B cell (primary cell): ENCODE measurements around the gene SUSD2. TPM values are rescaled to one million over a fixed set of nuclear protein-coding genes. Genes with fewer than 3 reads are reported as not detected.

Experiments
- ATAC-seq: fragments of 200-7000 bp; cut with Tn5 transposase; one replicate; pipeline ENCODE4 v1.10.0; 2021; ENCODE audit warnings: low read depth, mild to moderate bottlenecking, moderate number of reproducible peaks, moderate library complexity
- CTCF ChIA-PET: fragments of 350-600 bp; sonication (Branson Sonifier 250); formaldehyde crosslinking; loops from one replicate; lab custom pipeline; 2021; ENCODE audit warnings: antibody characterized with exemption, inconsistent platforms; lab: Charles Lee
- POLR2A ChIA-PET: fragments of 350-600 bp; sonication (Branson Sonifier 250); formaldehyde crosslinking; loops from one replicate; lab custom pipeline; 2021; ENCODE audit warnings: antibody characterized with exemption; lab: Charles Lee
- DNase-seq: peaks from one replicate; pipeline ENCODE4 v3.0.0; 2013
- H2AFZ ChIP-seq: 2 replicates; pipeline ENCODE4 v1.6.1; 2012; ENCODE audit warnings: mild to moderate bottlenecking, low read depth, low read length; ENCODE audit not compliant: insufficient read depth, poor library complexity, severe bottlenecking
- H3K27ac ChIP-seq, 2 donors: 1 replicate in 1 of 2; 2 replicates in 1 of 2; pipeline ENCODE4 v1.5.1; 2012 to 2013; ENCODE audit warnings: low read length in 2 of 2, mild to moderate bottlenecking in 2 of 2, moderate library complexity in 1 of 2
- H3K27me3 ChIP-seq, 4 experiments: fragments of 200-600 bp in 1 of 4; sonication (generic) in 1 of 4; replicated peaks in 1 of 4; 1 replicate in 2 of 4; 2 replicates in 2 of 4; pipeline versions ENCODE4 v1.6.1 to v1.7.0; 2013 to 2016; ENCODE audit warnings: low read length in 3 of 4, mild to moderate bottlenecking in 2 of 4, mixed read lengths in 1 of 4, moderate library complexity in 1 of 4; ENCODE audit not compliant: insufficient read depth in 4 of 4, control insufficient read depth in 3 of 4; ENCODE audit errors: control extremely low read depth in 1 of 4
- H3K36me3 ChIP-seq, 2 experiments: replicated peaks in 1 of 2; 1 replicate in 1 of 2; 2 replicates in 1 of 2; pipeline versions ENCODE4 v1.6.1 to v1.7.1; 2013; ENCODE audit warnings: low read length in 1 of 2; ENCODE audit not compliant: insufficient read depth in 2 of 2, control insufficient read depth in 1 of 2; ENCODE audit errors: control extremely low read depth in 1 of 2, extremely low read depth in 1 of 2
- H3K4me1 ChIP-seq, 2 donors: fragments of 200-600 bp in 1 of 2; sonication (generic) in 1 of 2; 1 replicate in 1 of 2; 2 replicates in 1 of 2; pipeline versions ENCODE4 v1.5.1 to v1.6.1; 2013 to 2017; ENCODE audit warnings: low read length in 2 of 2; ENCODE audit not compliant: control insufficient read depth in 2 of 2, insufficient read depth in 2 of 2
- H3K4me2 ChIP-seq: replicated peaks from 2 replicates; pipeline ENCODE3; 2012; ENCODE audit warnings: mild to moderate bottlenecking, low read depth, low read length; ENCODE audit not compliant: poor library complexity, severe bottlenecking
- H3K4me3 ChIP-seq, 5 experiments: fragments of 200-600 bp in 1 of 5; sonication (generic) in 1 of 5; 1 replicate in 3 of 5; 2 replicates in 2 of 5; pipeline versions ENCODE4 v1.5.1 to v1.7.0; 2011 to 2016; ENCODE audit warnings: low read length in 4 of 5, mild to moderate bottlenecking in 4 of 5, low read depth in 2 of 5, control low read depth in 1 of 5, moderate library complexity in 1 of 5; ENCODE audit not compliant: insufficient read depth in 1 of 5; ENCODE audit errors: control extremely low read depth in 1 of 5, extremely low read depth in 1 of 5
- H3K79me2 ChIP-seq: fragments of 200-600 bp; sonication (generic); one replicate; pipeline ENCODE4 v1.6.0; 2016; ENCODE audit warnings: low read length; ENCODE audit not compliant: control insufficient read depth, insufficient read depth
- H3K9ac ChIP-seq: fragments of 200-600 bp; sonication (generic); 2 replicates; pipeline ENCODE4 v1.6.1; 2017; ENCODE audit warnings: mild to moderate bottlenecking, low read length, moderate library complexity
- H3K9me3 ChIP-seq, 3 donors: one replicate each; pipeline versions ENCODE4 v1.6.1 to v1.7.1; 2013; ENCODE audit warnings: low read length in 2 of 3; ENCODE audit not compliant: control insufficient read depth in 2 of 3, insufficient read depth in 1 of 3; ENCODE audit errors: control extremely low read depth in 1 of 3
- H4K20me1 ChIP-seq: 2 replicates; pipeline ENCODE4 v1.6.0; 2012; ENCODE audit warnings: mild to moderate bottlenecking, low read length; ENCODE audit not compliant: insufficient read depth, control insufficient read depth, poor library complexity, severe bottlenecking
- H3K27ac Mint-ChIP-seq: one replicate; pipeline ENCODE4 v1.8.0; 2021; ENCODE audit warnings: mixed read lengths
- H3K27me3 Mint-ChIP-seq: one replicate; pipeline ENCODE4 v1.8.0; 2021; ENCODE audit warnings: mixed read lengths
- H3K4me1 Mint-ChIP-seq: one replicate; pipeline ENCODE4 v1.8.0; 2021; ENCODE audit warnings: mixed read lengths
- H3K4me3 Mint-ChIP-seq: one replicate; pipeline ENCODE4 v1.8.0; 2021; ENCODE audit warnings: mixed read lengths
- H3K9me3 Mint-ChIP-seq: one replicate; pipeline ENCODE4 v1.8.0; 2022; ENCODE audit warnings: mixed read lengths; ENCODE audit not compliant: insufficient read depth
- CTCF ChIP-seq: fragments of 200-600 bp; IDR thresholded peaks from one replicate; pipeline ENCODE4 v1.8.0; 2022; ENCODE audit warnings: antibody characterized with exemption, mild to moderate bottlenecking
- EZH2 ChIP-seq: IDR thresholded peaks from 2 replicates; pipeline ENCODE4 v1.6.1; 2012; ENCODE audit warnings: borderline replicate concordance, low read depth, mild to moderate bottlenecking, moderate library complexity, low read length; ENCODE audit not compliant: insufficient read depth, poor library complexity, severe bottlenecking
- WGBS: methylation state at CpG from one replicate; pipeline ENCODE4 v1.1.5; 2013; ENCODE audit warnings: missing lambda C conversion rate; ENCODE audit not compliant: insufficient coverage; 5-methylcytosine and 5-hydroxymethylcytosine counted together
- intact Hi-C: fragments of 100-400 bp; cut with micrococcal nuclease; formaldehyde crosslinking; loops from one replicate; pipeline ENCODE4 v1.10.0; 2022
- polyA plus RNA-seq: library from polyadenylated mRNA; depleted of rRNA; stranded (reverse); fragments of >200 nt; gene quantifications from 2 replicates; pipeline ENCODE4 v1.2.3, GENCODE V29; 2012
- total RNA-seq, 2 donors: library from RNA; stranded (reverse); fragments of 120-200 nt in 1 of 2; gene quantifications; 1 replicate in 1 of 2; 2 replicates in 1 of 2; pipeline versions ENCODE4 v1.2.3 to v1.2.4, GENCODE V29; 2013 to 2022

The SUSD2 gene
- total and polyA plus RNA-seq, 2 donors (not counting 1 experiment from before 2014, with no cell fraction given): 0.30 to 0.48 TPM

GRCh38 chr22:24170188-24170587 is 11.1 kb upstream of the SUSD2 start:
- H3K9me3 Mint-ChIP-seq: no peaks in the 10 kb centered on the region
- H3K9ac ChIP-seq: no peak overlapping the region
- no peak for TF ChIP-seq CTCF
- TF ChIP-seq EZH2: no peak
- H3K4me2 ChIP-seq: no peak overlapping the region
- peaks cover 11% of the 10 kb centered on the region for H3K79me2 ChIP-seq
- 98% methylated on average over 12 of the region's 12 CpGs for WGBS
- intact Hi-C loops: no loop called here
- peaks cover 0 to 88% of the 10 kb centered on the region in 2 experiments for H3K36me3 ChIP-seq
- H3K27ac ChIP-seq: no peak overlapping the region
- CTCF ChIA-PET: no interaction called here
- H3K27ac Mint-ChIP-seq: no peak overlapping the region
- H3K4me1 ChIP-seq: no peaks in the 10 kb centered on the region
- no peak overlapping the region for H3K4me3 Mint-ChIP-seq
- ATAC-seq (no peak), DNase-seq (no peak)
- no peaks in the 10 kb centered on the region for H3K4me1 Mint-ChIP-seq
- no peaks in the 10 kb centered on the region for H3K27me3 Mint-ChIP-seq
- POLR2A ChIA-PET: no interaction called here
- H3K4me3 ChIP-seq: no peak overlapping the region
- H4K20me1 ChIP-seq: peaks cover 32% of the 10 kb centered on the region
- H2AFZ ChIP-seq: no peak overlapping the region
- no peaks in the 10 kb centered on the region for H3K9me3 ChIP-seq
- no peaks in the 10 kb centered on the region for H3K27me3 ChIP-seq

- Histone ChIP-seq H3K36me3 (peaks cover 0 to 88% of the 10 kb centered on the region in 2 experiments), H3K27ac (no peak overlapping the region), H3K9me3 (no peaks in the 10 kb centered on the region), H3K4me2 (no peak overlapping the region), H3K27me3 (no peaks in the 10 kb centered on the region), H3K4me3 (no peak overlapping the region), H3K79me2 (peaks cover 6% of the 10 kb centered on the region), H3K9ac (no peak overlapping the region), H4K20me1 (peaks cover 32% of the 10 kb centered on the region), H2AFZ (no peak overlapping the region), H3K4me1 (no peaks in the 10 kb centered on the region)
- Mint-ChIP-seq H3K4me3 (no peak overlapping the region), H3K4me1 (no peaks in the 10 kb centered on the region), H3K27ac (no peak overlapping the region), H3K27me3 (no peaks in the 10 kb centered on the region), H3K9me3 (no peaks in the 10 kb centered on the region)
- 100% methylated on average over 1 of the region's 5 CpGs for WGBS
- TF ChIP-seq CTCF: no peak
- TF ChIP-seq EZH2: no peak
- ChIA-PET CTCF (no interaction called here), POLR2A (no interaction called here)
- DNase-seq: no peak
- no peak for ATAC-seq
- intact Hi-C loops: no loop called here
Observed at GRCh38 chr22:24170632-24171031, 10.7 kb upstream of the SUSD2 start.
